GM18951 (cell line): Measurements from ENCODE around the gene TUBGCP2.

Experiments used
- POLR2A ChIP-seq: IDR thresholded peaks from 4 replicates; pipeline ENCODE4 v1.6.1; 2011; ENCODE audit warnings: mild to moderate bottlenecking; ENCODE audit not compliant: insufficient read length, insufficient read depth; ENCODE audit errors: extremely low read depth
- in situ Hi-C: fragments of 300-500 bp; cut with MboI; formaldehyde crosslinking; loops from one replicate; pipeline ENCODE4 v1.12.0; 2022; ENCODE audit warnings: low sequenced_read_pairs, mixed read lengths, inconsistent platforms; ENCODE audit not compliant: unreplicated experiment

TUBGCP2 gene

GRCh38 chr10:133237588-133238465 is 70.8 kb downstream of the TUBGCP2 start, which contains the start of gene VENTX:
Gene VENTX, plus strand, starts transcription at chr10:133237855. Its CDS starts 60 bp downstream, at chr10:133237915.
- in situ Hi-C loops, result loop anchor here (25.0 kb wide), 1 partner anchor 326 kb away; no protein-coding TSS in a partner anchor

GRCh38 chr10:133237241-133237587 is 71.5 kb downstream of the TUBGCP2 start:
- TF ChIP-seq POLR2A, result no peak

More at GRCh38 chr10:133237588-133238465, 70.8 kb downstream of the TUBGCP2 start, which contains the start of gene VENTX:
- TF ChIP-seq POLR2A, result no peak

GRCh38 chr10:133236401-133237240 is 72.1 kb downstream of the TUBGCP2 start:
- in situ Hi-C loops, result loop anchor here (25.0 kb wide), 1 partner anchor 324 kb away; no protein-coding TSS in a partner anchor
- TF ChIP-seq POLR2A, result no peak

More at GRCh38 chr10:133237241-133237587, 71.5 kb downstream of the TUBGCP2 start:
- in situ Hi-C loops, result loop anchor here (25.0 kb wide), 1 partner anchor 325 kb away; no protein-coding TSS in a partner anchor

GRCh38 chr10:133235932-133236331 is 72.7 kb downstream of the TUBGCP2 start:
- TF ChIP-seq POLR2A, result no peak
- in situ Hi-C loops, result loop anchor here (25.0 kb wide), 1 partner anchor 324 kb away; no protein-coding TSS in a partner anchor

DNA sequence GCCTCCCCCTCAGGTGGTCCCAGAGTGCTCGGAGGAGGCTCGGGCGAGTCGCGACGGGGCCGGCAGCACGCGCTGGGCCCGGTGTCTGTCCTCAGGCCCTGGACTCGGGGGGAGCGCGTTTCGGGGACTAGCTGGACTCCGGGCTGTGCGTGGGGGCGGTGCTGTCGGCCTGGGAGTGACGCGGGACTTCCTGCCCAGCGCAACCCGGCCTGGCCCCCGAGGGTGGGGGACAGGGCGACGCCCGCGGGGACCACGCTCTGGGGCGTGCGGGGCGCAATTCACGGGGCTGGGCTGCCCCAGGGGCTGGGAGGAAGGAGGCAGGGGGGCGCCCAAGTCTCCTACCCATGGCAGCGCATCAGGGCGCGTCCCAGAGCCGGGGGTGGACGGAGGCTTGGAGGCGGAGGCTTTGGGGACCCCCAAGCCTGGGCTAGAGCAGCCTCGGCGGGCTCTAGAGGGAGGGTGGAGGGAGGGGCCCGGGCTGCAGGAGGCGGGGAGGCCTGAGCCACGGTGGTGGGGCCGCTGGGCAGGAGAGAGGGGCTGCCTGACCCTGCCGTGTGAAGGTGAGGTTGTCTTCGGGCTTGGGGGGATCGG is 73.3 kb downstream of the TUBGCP2 start:
- in situ Hi-C loops, result loop anchor here (25.0 kb wide), 1 partner anchor 323 kb away; no protein-coding TSS in a partner anchor
- no peak for TF ChIP-seq POLR2A

DNA sequence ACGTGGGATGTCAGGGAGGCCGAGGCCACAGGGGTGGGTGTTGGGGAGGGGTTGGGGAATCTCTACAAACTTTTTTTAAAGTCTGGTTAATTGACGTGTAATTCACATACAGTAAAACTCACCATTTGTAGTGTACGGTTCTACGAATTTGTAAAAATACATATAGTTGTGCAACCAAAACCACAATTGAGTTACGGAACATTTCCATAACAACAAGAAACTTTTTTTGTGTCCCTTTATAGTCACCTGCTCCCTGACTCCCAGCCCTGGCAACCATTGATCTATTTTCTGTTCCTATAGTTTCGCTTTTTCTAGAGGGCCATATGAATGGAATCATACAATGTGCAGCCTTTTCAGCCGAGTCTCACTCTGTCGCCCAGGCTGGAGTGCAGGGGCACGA is 73.9 kb downstream of the TUBGCP2 start:
- in situ Hi-C loops, result loop anchor here (25.0 kb wide), 1 partner anchor 322 kb away; no protein-coding TSS in a partner anchor

GRCh38 chr10:133231946-133232574 is 76.6 kb downstream of the TUBGCP2 start:
- TF ChIP-seq POLR2A, result no peak
- in situ Hi-C loops, result loop anchor here (25.0 kb wide), 1 partner anchor 320 kb away; no protein-coding TSS in a partner anchor

GRCh38 chr10:133231244-133231945 is 77.3 kb downstream of the TUBGCP2 start:
- in situ Hi-C loops, result loop anchor here (25.0 kb wide), 1 partner anchor 319 kb away; no protein-coding TSS in a partner anchor

GRCh38 chr10:133230387-133231195 is 78.1 kb downstream of the TUBGCP2 start:
- TF ChIP-seq POLR2A, result no peak
- in situ Hi-C loops, result loop anchor here (25.0 kb wide), 1 partner anchor 318 kb away; no protein-coding TSS in a partner anchor

More at GRCh38 chr10:133231244-133231945, 77.3 kb downstream of the TUBGCP2 start:
- TF ChIP-seq POLR2A, result no peak

- in situ Hi-C loops, result loop anchor here (25.0 kb wide), 1 partner anchor 318 kb away; no protein-coding TSS in a partner anchor
- no peak for TF ChIP-seq POLR2A
Measured at GRCh38 chr10:133230044-133230361, 78.7 kb downstream of the TUBGCP2 start, which contains the start of gene UTF1. Gene UTF1, plus strand, starts transcription at chr10:133230217. Its CDS starts 72 bp downstream, at chr10:133230289.
